Erythroblast (primary cell): ENCODE results near the gene PIAS4.
"Not testable (repeated sequence)": the region's sequence is repeated elsewhere in the genome, so short reads cannot be mapped to it uniquely, and the experiment has no call there.

Experiments used
- GATA1 ChIP-seq: IDR thresholded peaks from 2 replicates; pipeline ENCODE4 v1.6.1; 2011; ENCODE audit warnings: low read depth, mild to moderate bottlenecking, control low read depth, low read length, moderate library complexity
- POLR2A ChIP-seq: IDR thresholded peaks from 2 replicates; pipeline ENCODE4 v1.6.1; 2011; ENCODE audit warnings: mild to moderate bottlenecking, low read length

- TF ChIP-seq POLR2A, GATA1: not testable (repeated sequence)
Observed at GRCh38 chr19:4011430-4011829, 3.9 kb downstream of the PIAS4 start.
